Mesendoderm (in vitro differentiated cells): ENCODE data around the gene FAM53B.
A peak's percentile ranks its signal among the peaks of the same experiment; 100 is the strongest.

Experiments
- DNase-seq: peaks from one replicate; pipeline ENCODE4 v3.0.0; 2013
- H2AK5ac ChIP-seq: 2 replicates; pipeline ENCODE4 v1.6.1; 2013; ENCODE audit warnings: low read length, inconsistent platforms
- H2BK120ac ChIP-seq: 2 replicates; pipeline ENCODE4 v1.6.1; 2013; ENCODE audit warnings: low read depth, mild to moderate bottlenecking, low read length, moderate library complexity, mixed read lengths
- H2BK15ac ChIP-seq: replicated peaks from 2 replicates; pipeline ENCODE4 v1.6.1; 2013; ENCODE audit warnings: low read depth, mild to moderate bottlenecking, moderate library complexity
- H2BK5ac ChIP-seq: 2 replicates; pipeline ENCODE4 v1.6.1; 2013; ENCODE audit warnings: low read length, inconsistent platforms
- H3K18ac ChIP-seq: 2 replicates; pipeline ENCODE4 v1.6.1; 2013; ENCODE audit warnings: mild to moderate bottlenecking, low read length, mixed read lengths
- H3K23ac ChIP-seq: one replicate; pipeline ENCODE4 v1.6.1; 2013; ENCODE audit warnings: low read length
- H3K27ac ChIP-seq: 2 replicates; pipeline ENCODE4 v1.5.1; 2013; ENCODE audit warnings: low read depth, mild to moderate bottlenecking, inconsistent platforms, low read length, moderate library complexity
- H3K27me3 ChIP-seq: 2 replicates; pipeline ENCODE4 v1.6.1; 2013; ENCODE audit warnings: low read length, control low read depth, mild to moderate bottlenecking, inconsistent platforms; ENCODE audit not compliant: insufficient read depth, poor library complexity
- H3K36me3 ChIP-seq: 2 replicates; pipeline ENCODE4 v1.6.1; 2013; ENCODE audit warnings: low read length, inconsistent platforms; ENCODE audit not compliant: control insufficient read depth, insufficient read depth
- H3K4ac ChIP-seq: one replicate; pipeline ENCODE4 v1.6.1; 2013; ENCODE audit warnings: low read depth, mild to moderate bottlenecking, low read length, moderate library complexity
- H3K4me1 ChIP-seq: 2 replicates; pipeline ENCODE4 v1.6.1; 2013; ENCODE audit warnings: low read depth, low read length, inconsistent platforms; ENCODE audit not compliant: control insufficient read depth
- H3K4me2 ChIP-seq: 2 replicates; pipeline ENCODE4 v1.6.1; 2013; ENCODE audit warnings: low read length
- H3K4me3 ChIP-seq: 2 replicates; pipeline ENCODE4 v1.5.1; 2013; ENCODE audit warnings: mild to moderate bottlenecking, low read length
- H3K56ac ChIP-seq: one replicate; pipeline ENCODE4 v1.6.1; 2013; ENCODE audit warnings: low read length
- H3K79me1 ChIP-seq: 2 replicates; pipeline ENCODE4 v1.6.1; 2013; ENCODE audit warnings: low read length, inconsistent platforms
- H3K79me2 ChIP-seq: 2 replicates; pipeline ENCODE4 v1.6.1; 2013; ENCODE audit warnings: mild to moderate bottlenecking, low read length; ENCODE audit not compliant: control insufficient read depth, insufficient read depth
- H3K9ac ChIP-seq: 2 replicates; pipeline ENCODE4 v1.6.1; 2013; ENCODE audit warnings: low read length, inconsistent platforms
- H4K5ac ChIP-seq: one replicate; pipeline ENCODE4 v1.6.1; 2013; ENCODE audit warnings: low read length
- H4K8ac ChIP-seq: one replicate; pipeline ENCODE4 v1.6.1; 2013; ENCODE audit warnings: low read depth, mild to moderate bottlenecking, control low read depth, low read length, moderate library complexity
- WGBS: extraction: QIAGEN DNeasy Blood & Tissue Kit; methylation state at CpG from one replicate; pipeline ENCODE4 v1.1.7; 2013; ENCODE audit warnings: low lambda C conversion rate, missing lambda C conversion rate; ENCODE audit not compliant: insufficient coverage; ENCODE audit errors: extremely low coverage; 5-methylcytosine and 5-hydroxymethylcytosine counted together

FAM53B gene

DNA sequence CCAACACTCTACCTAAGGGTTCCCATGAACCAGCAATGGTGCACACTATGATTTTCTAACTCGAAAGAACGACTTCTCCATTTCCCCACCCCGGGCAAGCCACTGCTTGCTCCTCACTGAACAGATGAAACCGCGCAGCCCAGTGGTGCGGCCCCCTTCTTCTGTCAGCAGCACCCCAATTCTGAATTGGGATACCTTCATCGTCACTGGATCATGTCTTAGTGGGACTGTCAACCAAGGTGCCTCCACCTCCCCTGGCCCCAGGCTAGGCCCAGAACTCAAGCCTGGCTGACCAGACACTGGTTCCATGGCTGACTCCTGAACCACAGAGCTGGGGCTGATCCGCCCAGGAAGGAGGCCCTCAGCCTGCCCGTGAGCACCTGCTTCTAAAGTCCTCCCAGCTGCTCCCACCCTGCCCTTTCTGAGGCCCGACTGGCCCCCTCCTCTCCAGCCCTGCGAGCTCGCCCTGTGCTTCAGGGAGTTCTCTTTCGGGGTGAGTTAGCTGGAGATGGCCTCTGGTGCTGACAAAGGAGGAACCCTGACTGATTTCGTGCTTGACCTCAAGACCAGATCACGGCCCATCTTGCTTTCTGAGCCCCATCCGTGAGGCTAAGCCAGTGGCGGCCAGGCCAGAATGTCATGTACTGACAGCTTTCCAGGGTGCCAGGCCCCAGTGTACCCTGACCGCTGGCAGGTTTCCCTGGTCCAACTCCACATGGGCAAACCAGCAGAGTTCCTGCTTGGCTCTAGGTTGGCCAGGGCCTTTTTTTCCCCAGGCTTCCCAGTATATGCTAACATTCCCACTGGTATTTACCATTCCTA, 44.5 kb downstream of the FAM53B start:
- Histone ChIP-seq H3K18ac (no peak overlapping the region), H3K4me2 (no peak overlapping the region), H3K4ac (no peak overlapping the region), H4K5ac (no peak overlapping the region), H3K79me1 (no peaks in the 10 kb centered on the region), H4K8ac (no peak overlapping the region), H3K27ac (no peak overlapping the region), H3K36me3 (no peaks in the 10 kb centered on the region), H3K27me3 (no peaks in the 10 kb centered on the region), H3K23ac (no peak overlapping the region), H2AK5ac (no peak overlapping the region), H2BK5ac (no peak overlapping the region), H2BK15ac (no peak overlapping the region), H3K79me2 (no peaks in the 10 kb centered on the region), H3K9ac (no peak overlapping the region), H2BK120ac (no peak overlapping the region), H3K56ac (no peak overlapping the region), H3K4me3 (no peak overlapping the region), H3K4me1 (no peaks in the 10 kb centered on the region)
- no peak for DNase-seq
- no CpG with 5 or more reads among the region's 18 CpGs for WGBS

GRCh38 chr10:124698545-124699469, 45.4 kb downstream of the FAM53B start:
- no peak overlapping the region for H2BK5ac ChIP-seq
- H3K23ac ChIP-seq, result no peak overlapping the region
- H3K4ac ChIP-seq, result no peak overlapping the region
- H3K56ac ChIP-seq, result peak overlapping the region; percentile 15
- H3K4me2 ChIP-seq, result no peak overlapping the region
- no peak overlapping the region for H4K5ac ChIP-seq
- H3K79me1 ChIP-seq, result no peaks in the 10 kb centered on the region
- WGBS, result no CpG with 5 or more reads among the region's 18 CpGs
- no peak overlapping the region for H2BK15ac ChIP-seq
- H4K8ac ChIP-seq, result no peak overlapping the region
- no peak overlapping the region for H3K9ac ChIP-seq
- H3K27me3 ChIP-seq, result no peaks in the 10 kb centered on the region
- H3K4me1 ChIP-seq, result no peaks in the 10 kb centered on the region
- H2AK5ac ChIP-seq, result no peak overlapping the region
- H2BK120ac ChIP-seq, result no peak overlapping the region
- H3K27ac ChIP-seq, result no peak overlapping the region
- H3K18ac ChIP-seq, result no peak overlapping the region
- no peaks in the 10 kb centered on the region for H3K36me3 ChIP-seq
- no peak for DNase-seq
- H3K79me2 ChIP-seq, result no peaks in the 10 kb centered on the region
- no peak overlapping the region for H3K4me3 ChIP-seq

- H3K4me3 ChIP-seq, result no peak overlapping the region
- peak; percentile 86 for DNase-seq
- H4K5ac ChIP-seq, result no peak overlapping the region
- H2BK15ac ChIP-seq, result no peak overlapping the region
- H2BK5ac ChIP-seq, result no peak overlapping the region
- no peak overlapping the region for H3K23ac ChIP-seq
- H3K36me3 ChIP-seq, result no peaks in the 10 kb centered on the region
- no peak overlapping the region for H2AK5ac ChIP-seq
- H3K79me2 ChIP-seq, result no peaks in the 10 kb centered on the region
- H3K27ac ChIP-seq, result no peak overlapping the region
- H3K79me1 ChIP-seq, result no peaks in the 10 kb centered on the region
- no peak overlapping the region for H2BK120ac ChIP-seq
- no peaks in the 10 kb centered on the region for H3K27me3 ChIP-seq
- no peak overlapping the region for H3K18ac ChIP-seq
- H3K9ac ChIP-seq, result no peak overlapping the region
- H3K4me2 ChIP-seq, result no peak overlapping the region
- no peaks in the 10 kb centered on the region for H3K4me1 ChIP-seq
- H3K4ac ChIP-seq, result no peak overlapping the region
- no peak overlapping the region for H3K56ac ChIP-seq
- no CpG with 5 or more reads among the region's 13 CpGs for WGBS
- no peak overlapping the region for H4K8ac ChIP-seq
These were observed 46.2 kb downstream of the FAM53B start for GRCh38 chr10:124697837-124698544.

GRCh38 chr10:124697443-124697836, 46.7 kb downstream of the FAM53B start:
- H3K27ac ChIP-seq, result no peak overlapping the region
- H3K4me1 ChIP-seq, result no peaks in the 10 kb centered on the region
- no peak overlapping the region for H2AK5ac ChIP-seq
- no peaks in the 10 kb centered on the region for H3K79me1 ChIP-seq
- no peak overlapping the region for H3K18ac ChIP-seq
- no peak overlapping the region for H4K5ac ChIP-seq
- WGBS, result no CpG with 5 or more reads among the region's 8 CpGs
- H3K23ac ChIP-seq, result no peak overlapping the region
- H3K56ac ChIP-seq, result no peak overlapping the region
- H3K4me3 ChIP-seq, result no peak overlapping the region
- H2BK15ac ChIP-seq, result no peak overlapping the region
- no peak overlapping the region for H3K9ac ChIP-seq
- H3K4ac ChIP-seq, result no peak overlapping the region
- H3K36me3 ChIP-seq, result no peaks in the 10 kb centered on the region
- H2BK120ac ChIP-seq, result no peak overlapping the region
- DNase-seq, result no peak
- no peak overlapping the region for H2BK5ac ChIP-seq
- no peak overlapping the region for H3K4me2 ChIP-seq
- no peaks in the 10 kb centered on the region for H3K27me3 ChIP-seq
- no peaks in the 10 kb centered on the region for H3K79me2 ChIP-seq
- no peak overlapping the region for H4K8ac ChIP-seq

GRCh38 chr10:124696446-124697392, 47.5 kb downstream of the FAM53B start:
- Histone ChIP-seq H2BK120ac (no peak overlapping the region), H4K8ac (no peak overlapping the region), H3K79me2 (no peaks in the 10 kb centered on the region), H3K9ac (no peak overlapping the region), H3K4me3 (no peak overlapping the region), H2BK15ac (no peak overlapping the region), H3K36me3 (no peaks in the 10 kb centered on the region), H3K56ac (no peak overlapping the region), H3K27ac (no peak overlapping the region), H3K23ac (no peak overlapping the region), H3K4me2 (no peak overlapping the region), H4K5ac (no peak overlapping the region), H3K79me1 (no peaks in the 10 kb centered on the region), H3K4me1 (no peaks in the 10 kb centered on the region), H2BK5ac (no peak overlapping the region), H3K27me3 (no peaks in the 10 kb centered on the region), H2AK5ac (no peak overlapping the region), H3K4ac (no peak overlapping the region), H3K18ac (no peak overlapping the region)
- no CpG with 5 or more reads among the region's 19 CpGs for WGBS
- no peak for DNase-seq
